Omental fat pad (tissue), 4 donors: ENCODE measurements around the gene PCGF5. TPM values are rescaled to one million over a fixed set of nuclear protein-coding genes. Genes with fewer than 3 reads are reported as not detected.

Experiments used
- ATAC-seq: fragments of 150-250 bp; one replicate; pipeline ENCODE4 v1.9.1; 2016; ENCODE audit warnings: mild to moderate bottlenecking, moderate library complexity; ENCODE audit not compliant: low FRiP score
- DNase-seq: peaks from one replicate; pipeline ENCODE4 v3.0.0-alpha.2; 2019; ENCODE audit warnings: low spot score
- CTCF ChIP-seq, 3 donors: fragments of 450-650 bp; IDR thresholded peaks; one replicate each; pipeline ENCODE4 v1.5.1; 2016 to 2017; ENCODE audit warnings: antibody characterized with exemption in 3 of 3, mild to moderate bottlenecking in 3 of 3, moderate library complexity in 2 of 3
- total RNA-seq, 4 donors: library from RNA; depleted of rRNA; stranded (reverse); fragments of >200 nt; gene quantifications; one replicate each; pipeline ENCODE4 v1.1.0, GENCODE V29; 2016

PCGF5 gene
- total RNA-seq, 4 donors from 2014 or later, result 31.9 to 55.4 (median 42.5) TPM

DNA sequence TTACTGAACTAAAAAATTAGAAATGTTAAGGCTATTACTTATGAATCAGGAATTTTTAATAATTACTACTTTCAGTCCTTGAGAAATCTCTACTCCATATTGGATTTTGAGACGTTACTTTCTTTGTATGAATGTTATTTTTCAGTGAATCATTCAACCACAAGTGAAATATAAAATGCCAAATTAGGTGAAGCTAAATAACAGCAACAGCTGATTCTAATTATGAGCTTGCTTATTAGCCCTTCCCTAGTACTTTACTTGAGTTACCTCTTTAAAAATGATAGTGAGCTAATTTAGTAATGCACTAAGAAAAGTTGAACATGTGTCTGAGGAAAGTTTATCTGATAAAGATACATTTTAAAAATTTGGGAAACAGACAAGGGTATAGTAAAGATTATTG lies 51.4 kb downstream of the PCGF5 start:
- TF ChIP-seq CTCF (IDR thresholded peaks at IDR 0.05), result no peak
- ATAC-seq (no peak), DNase-seq (no peak)

GRCh38 chr10:91284486-91285090 lies 64.1 kb downstream of the PCGF5 start:
- ATAC-seq (no peak), DNase-seq (no peak)
- no peak for TF ChIP-seq CTCF (IDR thresholded peaks at IDR 0.05)

DNA sequence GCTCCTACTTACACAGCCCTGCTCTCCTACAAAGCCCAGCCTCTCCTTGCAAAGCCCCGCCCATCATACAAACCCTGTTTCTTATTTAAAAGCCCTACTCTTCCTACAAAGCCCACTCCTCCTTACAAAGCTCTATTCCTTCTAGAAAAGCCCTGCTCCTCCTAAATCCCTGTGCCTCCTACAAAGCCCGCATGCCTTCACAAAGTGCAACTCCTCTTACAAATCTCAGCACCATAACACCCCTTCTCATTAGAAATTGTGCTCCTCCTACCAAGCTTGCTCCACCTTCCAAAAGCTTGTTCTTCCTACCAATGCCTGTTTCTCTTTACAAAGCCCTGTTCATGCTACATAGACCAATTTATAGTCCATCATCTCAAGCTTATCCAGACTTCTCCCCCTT lies 66.1 kb downstream of the PCGF5 start:
- DNase-seq (no peak), ATAC-seq (no peak)
- no peak for TF ChIP-seq CTCF (IDR thresholded peaks at IDR 0.05)

DNA sequence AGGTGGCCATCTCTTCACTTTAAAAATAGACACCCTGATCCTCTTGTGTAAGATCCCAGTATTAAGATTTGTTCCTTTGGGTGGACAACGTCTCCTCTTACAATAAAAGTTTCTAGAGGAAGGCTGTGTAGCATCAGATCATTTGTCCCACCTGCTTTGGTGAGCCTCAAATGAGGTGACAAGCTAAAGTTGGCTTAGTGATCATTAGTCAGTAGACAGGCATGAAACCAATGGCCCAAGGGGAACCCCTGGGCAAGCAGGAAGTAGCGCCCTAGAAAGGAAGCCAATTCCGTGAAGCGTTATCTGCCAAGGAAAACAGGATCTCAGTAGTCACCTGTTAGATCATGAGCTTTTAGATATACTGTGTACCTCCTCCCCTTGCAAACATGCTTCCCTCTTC lies 66.8 kb downstream of the PCGF5 start:
- TF ChIP-seq CTCF (IDR thresholded peaks at IDR 0.05), result no peak
- ATAC-seq (no peak), DNase-seq (no peak)

DNA sequence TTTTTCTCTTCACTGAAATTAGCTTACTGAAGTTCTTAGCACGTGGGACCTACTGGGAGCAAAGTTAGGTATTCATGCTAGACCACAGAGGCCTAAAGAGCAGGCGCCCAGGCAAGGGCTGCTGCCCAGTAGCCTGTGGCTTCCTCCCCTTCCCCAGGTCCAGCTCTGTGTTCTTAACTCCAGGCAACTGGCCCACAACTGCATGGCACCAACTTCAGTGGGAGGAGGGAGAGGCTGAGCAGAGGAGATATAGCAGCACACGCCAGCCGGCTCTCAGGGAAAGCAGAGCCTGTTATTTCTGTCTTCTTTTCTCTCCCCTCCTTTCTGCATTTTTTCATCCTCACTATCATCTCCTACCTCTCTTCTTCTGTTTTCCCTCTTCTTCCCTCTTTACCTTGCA lies 67.4 kb downstream of the PCGF5 start:
- ATAC-seq (no peak), DNase-seq (no peak)
- no peak for TF ChIP-seq CTCF (IDR thresholded peaks at IDR 0.05)

DNA sequence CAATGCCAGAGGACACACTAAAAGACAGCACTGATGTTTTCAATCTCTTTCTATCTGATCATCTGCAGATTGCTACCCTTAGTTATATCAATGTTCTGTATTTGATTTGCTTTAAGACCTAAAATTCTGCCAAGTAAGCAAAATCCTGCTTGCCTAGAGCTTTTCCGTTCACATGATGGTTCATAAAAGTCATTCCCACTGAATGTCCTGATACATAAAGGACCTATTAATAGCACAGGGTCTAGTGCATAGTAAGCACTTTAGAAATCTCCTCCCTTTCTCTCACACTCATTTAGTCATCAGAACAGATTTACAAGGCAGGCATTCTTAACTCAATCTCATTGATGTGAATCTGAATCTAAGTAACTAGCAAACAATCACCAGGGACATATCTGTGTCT lies 68.8 kb downstream of the PCGF5 start:
- no peak for ATAC-seq
- TF ChIP-seq CTCF (IDR thresholded peaks at IDR 0.05), result no peak
- no peak for DNase-seq

- DNase-seq (no peak), ATAC-seq (no peak)
- no peak for TF ChIP-seq CTCF (IDR thresholded peaks at IDR 0.05)
These were observed 70.1 kb downstream of the PCGF5 start for GRCh38 chr10:91290607-91291006.
